CD4-positive, alpha-beta memory T cell (primary cell): ENCODE results near the gene KRR1. TPM values are rescaled to one million over a fixed set of nuclear protein-coding genes. Genes with fewer than 3 reads are reported as not detected.
"Not testable (repeated sequence)": the region's sequence is repeated elsewhere in the genome, so short reads cannot be mapped to it uniquely, and the experiment has no call there.

Experiments
- CTCF ChIA-PET: fragments of 350-600 bp; sonication (Branson Sonifier 250); formaldehyde crosslinking; loops from one replicate; lab custom pipeline; 2021; ENCODE audit warnings: inconsistent platforms; ENCODE audit not compliant: partially characterized antibody; lab: Charles Lee
- POLR2A ChIA-PET: fragments of 350-600 bp; sonication (Branson Sonifier 250); formaldehyde crosslinking; loops from one replicate; lab custom pipeline; 2021; ENCODE audit not compliant: partially characterized antibody; lab: Charles Lee
- DNase-seq, 5 donors: peaks; one replicate each; pipeline versions ENCODE4 v3.0.0 to v3.0.0-alpha.2; 2020 to 2022; ENCODE audit warnings: mixed read lengths in 1 of 5
- H3K27ac ChIP-seq: one replicate; pipeline ENCODE4 v1.7.0; 2013; ENCODE audit warnings: low read depth, low read length
- H3K27me3 ChIP-seq: 2 replicates; pipeline ENCODE4 v1.7.0; 2013; ENCODE audit warnings: mild to moderate bottlenecking, low read length, moderate library complexity; ENCODE audit not compliant: insufficient read depth
- H3K36me3 ChIP-seq: 2 replicates; pipeline ENCODE4 v1.7.0; 2013; ENCODE audit warnings: mild to moderate bottlenecking, low read length, moderate library complexity; ENCODE audit not compliant: insufficient read depth
- H3K4me1 ChIP-seq: 2 replicates; pipeline ENCODE4 v1.7.0; 2013; ENCODE audit warnings: mild to moderate bottlenecking, low read length, moderate library complexity; ENCODE audit not compliant: insufficient read depth
- H3K4me3 ChIP-seq, 2 donors: one replicate each; pipeline ENCODE4 v1.7.0; 2013; ENCODE audit warnings: low read length in 2 of 2, mild to moderate bottlenecking in 1 of 2
- H3K9me3 ChIP-seq, 2 donors: one replicate each; pipeline ENCODE4 v1.7.0; 2013; ENCODE audit warnings: low read length in 2 of 2, control low read depth in 1 of 2; ENCODE audit not compliant: control insufficient read depth in 1 of 2
- H3K27ac Mint-ChIP-seq, 7 donors: one replicate each; pipeline ENCODE4 v1.8.0; 2020 to 2021; ENCODE audit warnings: mixed read lengths in 7 of 7, mild to moderate bottlenecking in 6 of 7, inconsistent platforms in 3 of 7, moderate library complexity in 3 of 7
- H3K27me3 Mint-ChIP-seq, 2 donors: one replicate each; pipeline ENCODE4 v1.8.0; 2020 to 2021; ENCODE audit warnings: mixed read lengths in 2 of 2
- H3K36me3 Mint-ChIP-seq, 2 donors: one replicate each; pipeline ENCODE4 v1.8.0; 2020 to 2021; ENCODE audit warnings: mixed read lengths in 2 of 2, inconsistent platforms in 1 of 2, mild to moderate bottlenecking in 1 of 2
- H3K4me1 Mint-ChIP-seq, 4 donors: one replicate each; pipeline ENCODE4 v1.8.0; 2020 to 2021; ENCODE audit warnings: mixed read lengths in 4 of 4, mild to moderate bottlenecking in 1 of 4
- H3K4me3 Mint-ChIP-seq, 8 donors: one replicate each; pipeline ENCODE4 v1.8.0; 2020 to 2021; ENCODE audit warnings: mixed read lengths in 8 of 8, mild to moderate bottlenecking in 7 of 8, moderate library complexity in 6 of 8, inconsistent platforms in 3 of 8
- H3K9me3 Mint-ChIP-seq, 8 donors: one replicate each; pipeline ENCODE4 v1.8.0; 2020 to 2021; ENCODE audit warnings: mixed read lengths in 8 of 8, mild to moderate bottlenecking in 5 of 8, inconsistent platforms in 3 of 8, moderate library complexity in 1 of 8
- intact Hi-C: fragments of 100-400 bp; cut with micrococcal nuclease; formaldehyde crosslinking; loops from one replicate; pipeline ENCODE4 v1.15.1; 2023
- polyA plus RNA-seq, 2 donors: library from polyadenylated mRNA; unstranded; fragments of 300-500 nt; fragmentation: Illumina TruSeq; gene quantifications; one replicate each; pipeline ENCODE4 v1.2.3, GENCODE V29; 2021
- total RNA-seq, 2 experiments: library from RNA; stranded (reverse); gene quantifications; one replicate each; pipeline ENCODE4 v1.2.3, GENCODE V29; 2021

Gene KRR1
- total and polyA plus RNA-seq, 4 experiments from 2014 or later, result 51.2 to 66.1 (median 62.9) TPM

DNA sequence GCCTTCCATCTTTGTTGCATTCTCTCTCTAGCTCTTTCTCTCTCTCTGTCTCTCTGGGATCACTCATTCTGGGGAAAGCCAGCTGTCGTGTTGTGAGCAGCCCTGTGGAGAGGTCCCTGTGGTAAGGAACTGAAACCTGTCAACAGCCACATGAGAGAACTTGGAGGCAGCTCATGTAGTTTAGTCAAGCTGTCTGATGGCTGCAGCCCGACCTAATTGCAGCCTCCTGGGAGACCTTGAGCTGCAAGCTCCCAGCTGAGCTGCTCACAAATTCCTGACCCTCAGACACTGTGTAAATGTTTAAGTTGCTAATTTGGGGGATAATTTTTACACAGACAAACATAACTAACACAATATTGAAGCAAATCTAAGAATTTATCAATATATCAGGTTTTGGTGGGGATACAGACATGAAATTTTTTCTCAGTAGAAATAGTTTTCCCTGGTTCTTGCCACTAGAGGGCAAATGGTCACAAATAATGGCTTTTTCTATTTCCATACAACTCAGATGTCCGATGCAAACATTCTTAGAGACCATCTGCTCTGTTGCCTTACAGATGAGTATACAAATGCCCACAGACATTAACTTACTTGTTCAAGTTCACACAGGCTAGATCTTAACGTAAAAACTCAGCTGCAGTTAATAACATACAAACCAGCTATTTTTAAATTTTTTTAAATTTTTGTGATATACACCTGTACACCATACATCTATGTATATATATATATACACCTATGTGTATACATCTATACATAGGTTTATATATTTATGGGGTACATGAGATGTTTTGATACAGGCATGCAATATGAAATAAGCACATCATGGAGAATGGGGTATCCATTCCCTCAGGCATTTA lies 15.5 kb upstream of the KRR1 start:
- intact Hi-C loops, result loop anchor here (1.0 kb wide), 5 partner anchors 510 to 1059 kb away; partner anchors contain the start of gene BBS10
- H3K36me3 ChIP-seq, result no peaks in the 10 kb centered on the region
- no peak overlapping the region for H3K27ac Mint-ChIP-seq
- H3K36me3 Mint-ChIP-seq, result no peaks in the 10 kb centered on the region
- H3K27me3 ChIP-seq, result no peaks in the 10 kb centered on the region
- peaks cover 0 to 2% (median 0%) of the 10 kb centered on the region in 4 donors for H3K4me1 Mint-ChIP-seq
- H3K9me3 Mint-ChIP-seq, result peaks cover 0 to 2% (median 0%) of the 10 kb centered on the region in 8 donors
- no peaks in the 10 kb centered on the region for H3K4me1 ChIP-seq
- no peak overlapping the region for H3K4me3 Mint-ChIP-seq
- H3K9me3 ChIP-seq, result no peaks in the 10 kb centered on the region
- H3K27me3 Mint-ChIP-seq, result peaks cover 5 to 22% of the 10 kb centered on the region in 2 donors
- H3K27ac ChIP-seq, result no peak overlapping the region
- CTCF ChIA-PET, result interaction anchor here (0.8 to 7.9 kb wide), 24 partner anchors 9 to 1060 kb away, joined by 3 to 173 read pairs (median 3); partner anchors contain the start of genes BBS10, GLIPR1L1 and PHLDA1
- DNase-seq, result peak in 4 of 5 donors; percentile 32 to 42 (median 40)
- no peak overlapping the region for H3K4me3 ChIP-seq
- POLR2A ChIA-PET, result interaction anchor here (1.2 kb wide), 1 partner anchor 511 kb away, joined by 6 read pairs; no protein-coding TSS in a partner anchor

DNA sequence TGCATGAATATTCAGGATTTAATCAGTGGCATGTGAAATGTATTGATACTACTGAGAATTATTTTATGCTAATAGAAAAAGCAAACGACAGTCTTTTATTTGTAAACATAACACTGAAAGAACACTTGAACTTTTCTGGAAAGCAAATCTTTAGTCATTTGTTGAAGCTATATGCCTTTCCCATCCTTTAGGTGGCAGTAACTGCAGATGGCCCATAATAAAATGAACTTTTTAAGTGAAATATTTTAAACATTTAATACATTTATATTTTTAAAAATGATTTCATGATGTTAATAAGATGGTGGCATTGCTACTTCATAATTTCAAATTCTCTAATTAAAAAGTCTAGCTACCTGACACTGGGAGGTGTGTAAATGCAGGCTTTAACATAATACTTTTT lies 13.9 kb upstream of the KRR1 start:
- intact Hi-C loops, result no loop called here
- Mint-ChIP-seq H3K36me3 (no peaks in the 10 kb centered on the region), H3K4me1 (peaks cover 0 to 2% (median 0%) of the 10 kb centered on the region in 4 donors), H3K27ac (no peak overlapping the region), H3K4me3 (no peak overlapping the region), H3K9me3 (peaks cover 0 to 4% (median 0%) of the 10 kb centered on the region in 8 donors), H3K27me3 (peaks cover 8 to 26% of the 10 kb centered on the region in 2 donors)
- Histone ChIP-seq H3K27ac (no peak overlapping the region), H3K36me3 (no peaks in the 10 kb centered on the region), H3K4me1 (no peaks in the 10 kb centered on the region), H3K9me3 (no peaks in the 10 kb centered on the region), H3K4me3 (no peak overlapping the region), H3K27me3 (no peaks in the 10 kb centered on the region)
- DNase-seq, result no peak
- ChIA-PET POLR2A (no interaction called here), CTCF (interaction anchor here (1.3 to 7.9 kb wide), 5 partner anchors 191 to 1062 kb away, joined by 3 to 173 read pairs (median 20); partner anchors contain the start of genes GLIPR1L1 and PHLDA1)

DNA sequence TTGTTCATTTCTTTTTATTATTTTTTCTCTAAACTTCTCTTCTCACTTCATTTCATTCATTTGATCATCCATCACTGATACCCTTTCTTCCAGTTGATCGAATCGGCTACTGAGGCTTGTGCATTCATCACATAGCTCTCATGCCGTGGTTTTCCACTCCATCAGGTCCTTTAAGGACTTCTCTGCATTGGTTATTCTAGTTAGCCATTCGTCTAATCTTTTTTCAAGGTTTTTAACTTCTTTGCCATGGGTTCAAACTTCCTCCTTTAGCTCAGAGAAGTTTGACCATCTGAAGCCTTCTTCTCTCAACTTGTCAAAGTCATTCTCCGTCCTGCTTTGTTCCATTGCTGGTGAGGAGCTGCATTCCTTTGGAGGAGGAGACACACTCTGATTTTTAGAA lies 10.7 kb upstream of the KRR1 start:
- H3K27me3 Mint-ChIP-seq, result peaks cover 8 to 24% of the 10 kb centered on the region in 2 donors

DNA sequence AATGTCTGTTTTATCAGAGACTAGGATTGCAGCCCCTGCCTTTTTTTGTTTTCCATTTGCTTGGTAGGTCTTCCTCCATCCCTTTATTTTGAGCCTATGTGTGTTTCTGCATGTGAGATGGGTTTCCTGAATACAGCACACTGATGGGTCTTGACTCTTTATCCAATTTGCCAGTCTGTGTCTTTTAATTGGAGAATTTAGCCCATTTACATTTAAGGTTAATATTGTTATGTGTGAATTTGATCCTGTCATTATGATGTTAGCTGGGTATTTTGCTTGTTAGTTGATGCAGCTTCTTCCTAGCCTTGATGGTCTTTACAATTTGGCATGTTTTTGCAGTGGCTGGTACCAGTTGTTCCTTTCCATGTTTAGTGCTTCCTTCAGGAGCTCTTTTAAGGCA lies 9.8 kb upstream of the KRR1 start:
- H3K4me3 Mint-ChIP-seq, result not testable (repeated sequence)

More for the DNA sequence above, 10.7 kb upstream of the KRR1 start:
- H3K27me3 ChIP-seq, H3K27ac Mint-ChIP-seq, H3K27ac ChIP-seq, intact Hi-C loops, H3K9me3 Mint-ChIP-seq, H3K4me1 Mint-ChIP-seq, H3K4me3 ChIP-seq, DNase-seq, POLR2A ChIA-PET, H3K4me1 ChIP-seq, H3K9me3 ChIP-seq, H3K36me3 Mint-ChIP-seq, H3K4me3 Mint-ChIP-seq, H3K36me3 ChIP-seq: not testable (repeated sequence)
- CTCF ChIA-PET, result interaction anchor here (2.4 kb wide), 1 partner anchor 515 kb away, joined by 6 read pairs; no protein-coding TSS in a partner anchor

DNA sequence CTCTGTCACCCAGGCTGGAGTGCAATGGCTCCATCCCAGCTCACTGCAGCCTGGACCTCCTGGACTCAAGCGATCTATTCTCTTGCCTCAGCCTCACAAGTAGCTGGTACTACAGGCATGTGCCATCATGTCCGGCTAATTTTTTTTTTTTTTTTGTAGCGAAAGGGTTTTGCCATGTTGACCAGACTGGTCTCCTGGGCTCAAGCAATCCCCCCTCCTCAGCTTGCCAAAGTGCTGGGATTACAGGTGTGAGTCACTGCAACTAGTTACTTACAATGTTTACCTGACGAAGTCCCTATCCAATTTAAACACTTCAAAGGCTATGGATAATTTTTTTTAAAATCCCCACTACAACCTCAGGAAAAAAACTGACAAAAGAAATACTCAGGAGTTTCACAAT lies 1.8 kb downstream of the KRR1 start:
- Mint-ChIP-seq H3K36me3 (peaks cover 4 to 54% of the 10 kb centered on the region in 2 donors), H3K4me1 (peaks cover 27 to 42% (median 35%) of the 10 kb centered on the region in 4 donors), H3K4me3 (peak overlapping the region in 7 of 8 donors; percentile 29 to 100 (median 100)), H3K27ac (peak overlapping the region in 6 of 7 donors; percentile 22 to 100 (median 100)), H3K9me3 (peaks cover 0 to 2% (median 0%) of the 10 kb centered on the region in 8 donors), H3K27me3 (no peaks in the 10 kb centered on the region)
- no peaks in the 10 kb centered on the region for H3K27me3 ChIP-seq
- intact Hi-C loops, result loop anchor here (2.0 to 10.0 kb wide), 3 partner anchors 213 to 1049 kb away; partner anchors contain the start of gene OSBPL8
- no peak for DNase-seq
- H3K4me1 ChIP-seq, result peaks cover 27% of the 10 kb centered on the region
- H3K27ac ChIP-seq, result peak overlapping the region; percentile 94
- peaks cover 19% of the 10 kb centered on the region for H3K36me3 ChIP-seq
- CTCF ChIA-PET, result interaction anchor here (1.6 to 5.8 kb wide), 2 partner anchors 26 to 72 kb away, joined by 6 to 68 read pairs; partner anchors contain the start of gene GLIPR1
- H3K9me3 ChIP-seq, result no peaks in the 10 kb centered on the region
- H3K4me3 ChIP-seq, result no peak overlapping the region
- POLR2A ChIA-PET, result interaction anchor here (1.1 to 3.9 kb wide), 4 partner anchors 9 to 522 kb away, joined by 3 to 35 read pairs (median 18); partner anchors contain the start of genes GLIPR1L2 and PHLDA1

More for the DNA sequence above, 9.8 kb upstream of the KRR1 start:
- H3K4me3 ChIP-seq, H3K9me3 Mint-ChIP-seq, H3K4me1 ChIP-seq, H3K27ac Mint-ChIP-seq, DNase-seq, H3K36me3 ChIP-seq, POLR2A ChIA-PET, H3K27ac ChIP-seq, H3K36me3 Mint-ChIP-seq, CTCF ChIA-PET, intact Hi-C loops, H3K9me3 ChIP-seq, H3K4me1 Mint-ChIP-seq, H3K27me3 ChIP-seq: not testable (repeated sequence)
- H3K27me3 Mint-ChIP-seq, result peaks cover 4 to 19% of the 10 kb centered on the region in 2 donors

DNA sequence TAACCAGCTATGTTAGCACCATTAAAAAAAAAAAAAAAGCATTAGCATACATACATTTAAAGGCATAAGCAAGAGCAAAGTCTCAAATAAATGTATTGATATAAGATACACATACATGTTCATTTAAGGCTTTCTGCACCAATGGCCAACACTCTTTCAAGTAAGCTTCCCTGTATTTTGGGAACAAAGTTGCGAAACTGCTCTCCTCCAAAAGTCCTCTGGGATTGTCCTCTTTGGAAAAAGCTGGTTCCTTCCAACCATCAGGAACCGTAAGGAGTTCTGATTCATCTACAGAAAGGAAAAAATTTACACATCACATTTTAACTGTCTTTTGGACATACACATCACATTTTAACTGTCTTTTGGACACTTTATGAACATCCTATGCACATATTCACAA lies 3.2 kb downstream of the KRR1 start:
- Mint-ChIP-seq H3K36me3 (peaks cover 8 to 58% of the 10 kb centered on the region in 2 donors), H3K27me3 (no peaks in the 10 kb centered on the region), H3K4me3 (peak overlapping the region in 1 of 8 donors; percentile 48), H3K27ac (peak overlapping the region in 2 of 7 donors; percentile 1 to 30), H3K9me3 (peaks cover 0 to 2% (median 0%) of the 10 kb centered on the region in 8 donors), H3K4me1 (peaks cover 27 to 45% (median 36%) of the 10 kb centered on the region in 4 donors)
- Histone ChIP-seq H3K27ac (no peak overlapping the region), H3K9me3 (no peaks in the 10 kb centered on the region), H3K4me3 (no peak overlapping the region), H3K27me3 (no peaks in the 10 kb centered on the region), H3K36me3 (peaks cover 31% of the 10 kb centered on the region), H3K4me1 (peaks cover 27% of the 10 kb centered on the region)
- intact Hi-C loops, result no loop called here
- DNase-seq, result no peak
- POLR2A ChIA-PET, result interaction anchor here (0.6 to 1.6 kb wide), 6 partner anchors 24 to 733 kb away, joined by 3 to 5 read pairs (median 4); partner anchors contain the start of gene GLIPR1
- CTCF ChIA-PET, result interaction anchor here (0.7 to 5.8 kb wide), 13 partner anchors 12 to 646 kb away, joined by 3 to 68 read pairs (median 3); partner anchors contain the start of genes CAPS2, GLIPR1, GLIPR1L1 and GLIPR1L2
